SK-N-SH (cell line): ENCODE results near the gene GPR15LG. TPM values are rescaled to one million over a fixed set of nuclear protein-coding genes. Genes with fewer than 3 reads are reported as not detected.

ENCODE experiments used
- CTCF ChIA-PET: fragments of 300-600, 350-600 bp; formaldehyde crosslinking; extraction: SDS; loops from one replicate; lab custom pipeline; 2021; lab: Yijun Ruan, JAX
- POLR2A ChIA-PET: fragments of 350-600 bp; sonication (Branson Sonifier 250); formaldehyde crosslinking; extraction: SDS; loops from one replicate; lab custom pipeline; 2020; ENCODE audit warnings: antibody characterized with exemption, inconsistent platforms; lab: Yijun Ruan, JAX
- DNase-seq: peaks from one replicate; pipeline ENCODE4 v3.0.0; 2012
- H2AFZ ChIP-seq: fragments of 200-600 bp; sonication (generic); 2 replicates; pipeline ENCODE4 v1.8.1; 2016; ENCODE audit warnings: antibody characterized with exemption, mild to moderate bottlenecking, low read depth
- H3F3A ChIP-seq: fragments of 200-600 bp; sonication (generic); replicated peaks from 2 replicates; pipeline ENCODE3; 2016; ENCODE audit warnings: antibody characterized with exemption, mild to moderate bottlenecking; ENCODE audit not compliant: insufficient read depth
- H3K27ac ChIP-seq, 2 experiments: fragments of 200-500 bp in 1 of 2; fragments of 200-600 bp in 1 of 2; sonication (Bioruptor generic) in 1 of 2; sonication (generic), shearing (Covaris generic) in 1 of 2; 2 replicates each; pipeline versions ENCODE4 v1.5.1 to v1.6.1; 2014 to 2016; ENCODE audit warnings: low read depth in 2 of 2, inconsistent platforms in 1 of 2, low read length in 1 of 2, mild to moderate bottlenecking in 1 of 2, mixed read lengths in 1 of 2
- H3K27me3 ChIP-seq: fragments of 200-600 bp; sonication (generic), shearing (Covaris generic); 2 replicates; pipeline ENCODE4 v1.6.1; 2016; ENCODE audit warnings: mixed run types; ENCODE audit not compliant: insufficient read depth
- H3K36me3 ChIP-seq, 2 experiments: fragments of 200-500 bp in 1 of 2; fragments of 200-600 bp in 1 of 2; sonication (Bioruptor generic) in 1 of 2; sonication (generic) in 1 of 2; replicated peaks in 1 of 2; 2 replicates each; pipeline versions ENCODE3 to v1.5.1; 2014 to 2016; ENCODE audit warnings: low read length in 1 of 2, mild to moderate bottlenecking in 1 of 2; ENCODE audit not compliant: insufficient read depth in 2 of 2, control insufficient read depth in 1 of 2
- H3K4me1 ChIP-seq, 2 experiments: fragments of 200-500 bp in 1 of 2; fragments of 200-600 bp in 1 of 2; sonication (Bioruptor generic) in 1 of 2; sonication (generic), shearing (Covaris generic) in 1 of 2; 2 replicates each; pipeline versions ENCODE4 v1.5.1 to v1.6.1; 2014 to 2016; ENCODE audit warnings: low read depth in 1 of 2, low read length in 1 of 2, mixed run types in 1 of 2; ENCODE audit not compliant: insufficient read depth in 2 of 2, control insufficient read depth in 1 of 2
- H3K4me2 ChIP-seq: fragments of 200-600 bp; sonication (generic), shearing (Covaris generic); 2 replicates; pipeline ENCODE4 v1.6.1; 2017; ENCODE audit warnings: mixed run types
- H3K4me3 ChIP-seq, 2 experiments: fragments of 200-500 bp in 1 of 2; fragments of 200-600 bp in 1 of 2; sonication (Bioruptor generic) in 1 of 2; sonication (generic), shearing (Covaris generic) in 1 of 2; 2 replicates each; pipeline versions ENCODE4 v1.5.1 to v1.8.1; 2014 to 2016; ENCODE audit warnings: low read depth in 2 of 2, inconsistent platforms in 1 of 2, low read length in 1 of 2, mild to moderate bottlenecking in 1 of 2, mixed read lengths in 1 of 2, moderate library complexity in 1 of 2
- H3K79me2 ChIP-seq: fragments of 200-600 bp; sonication (generic); 2 replicates; pipeline ENCODE4 v1.8.1; 2017; ENCODE audit warnings: mild to moderate bottlenecking; ENCODE audit not compliant: insufficient read depth
- H3K9ac ChIP-seq: fragments of 200-600 bp; sonication (generic); 2 replicates; pipeline ENCODE4 v1.6.1; 2017; ENCODE audit warnings: mixed run types
- H3K9me2 ChIP-seq: fragments of 200-600 bp; sonication (generic); 2 replicates; pipeline ENCODE4 v1.6.1; 2017; ENCODE audit warnings: mixed run types
- H3K9me3 ChIP-seq: fragments of 200-600 bp; sonication (generic); 2 replicates; pipeline ENCODE4 v1.6.1; 2017; ENCODE audit warnings: mixed run types, mild to moderate bottlenecking, moderate library complexity
- H4K20me1 ChIP-seq: fragments of 200-600 bp; sonication (generic); 2 replicates; pipeline ENCODE4 v1.6.1; 2017; ENCODE audit warnings: mild to moderate bottlenecking, mixed run types; ENCODE audit not compliant: insufficient read depth
- CHD2 ChIP-seq: fragments of 150-350 bp; IDR thresholded peaks from 2 replicates; pipeline ENCODE4 v1.6.1; 2018; ENCODE audit warnings: low read length; ENCODE audit not compliant: partially characterized antibody
- GABPA ChIP-seq: IDR thresholded peaks from 2 replicates; pipeline ENCODE4 v1.4.0; 2012; ENCODE audit warnings: low read depth, mild to moderate bottlenecking
- NFIC ChIP-seq: IDR thresholded peaks from 2 replicates; pipeline ENCODE4 v1.4.0; 2012; ENCODE audit warnings: borderline replicate concordance
- RAD21 ChIP-seq: IDR thresholded peaks from 2 replicates; pipeline ENCODE4 v1.6.1; 2012; ENCODE audit warnings: mild to moderate bottlenecking, low read length
- RFX5 ChIP-seq: IDR thresholded peaks from 2 replicates; pipeline ENCODE4 v1.6.1; 2012; ENCODE audit warnings: mild to moderate bottlenecking, improper control_type of control experiment, low read length
- TEAD4 ChIP-seq: IDR thresholded peaks from 2 replicates; pipeline ENCODE4 v1.4.0; 2012; ENCODE audit warnings: mild to moderate bottlenecking, borderline replicate concordance; ENCODE audit not compliant: insufficient read depth
- YY1 ChIP-seq: IDR thresholded peaks from 2 replicates; pipeline ENCODE4 v1.4.0; 2012; ENCODE audit warnings: low read depth, mild to moderate bottlenecking
- WGBS: methylation state at CpG from one replicate; pipeline ENCODE4 v1.1.6; 2017; ENCODE audit warnings: low lambda C conversion rate; 5-methylcytosine and 5-hydroxymethylcytosine counted together
- polyA plus RNA-seq, 3 experiments: library from polyadenylated mRNA; depleted of rRNA; stranded (reverse); fragments of >200 nt; gene quantifications; 2 replicates each; pipeline ENCODE4 v1.2.3, GENCODE V29; 2012
- TF ChIP-seq, protein P1 (sequence below): fragments of 200-600 bp; sonication (generic); IDR thresholded peaks from 2 replicates; pipeline ENCODE4 v1.6.1; 2017; ENCODE audit warnings: antibody characterized with exemption, mild to moderate bottlenecking, moderate library complexity
- TF ChIP-seq, protein P2 (sequence below): IDR thresholded peaks from 2 replicates; pipeline ENCODE4 v1.4.0; 2012; ENCODE audit warnings: low read depth
- TF ChIP-seq, protein P3 (sequence below): IDR thresholded peaks from 2 replicates; pipeline ENCODE4 v1.6.1; 2012; ENCODE audit warnings: mild to moderate bottlenecking, low read depth, low read length, moderate library complexity
- TF ChIP-seq, protein P4 (sequence below): IDR thresholded peaks from 2 replicates; pipeline ENCODE4; 2012
- TF ChIP-seq, protein P5 (sequence below): IDR thresholded peaks from 2 replicates; pipeline ENCODE4 v1.4.0; 2012; ENCODE audit warnings: low read depth, borderline replicate concordance

Gene GPR15LG
- polyA plus RNA-seq, 1 of the 3 experiments (the other 2 are of a cell fraction): not detected

DNA sequence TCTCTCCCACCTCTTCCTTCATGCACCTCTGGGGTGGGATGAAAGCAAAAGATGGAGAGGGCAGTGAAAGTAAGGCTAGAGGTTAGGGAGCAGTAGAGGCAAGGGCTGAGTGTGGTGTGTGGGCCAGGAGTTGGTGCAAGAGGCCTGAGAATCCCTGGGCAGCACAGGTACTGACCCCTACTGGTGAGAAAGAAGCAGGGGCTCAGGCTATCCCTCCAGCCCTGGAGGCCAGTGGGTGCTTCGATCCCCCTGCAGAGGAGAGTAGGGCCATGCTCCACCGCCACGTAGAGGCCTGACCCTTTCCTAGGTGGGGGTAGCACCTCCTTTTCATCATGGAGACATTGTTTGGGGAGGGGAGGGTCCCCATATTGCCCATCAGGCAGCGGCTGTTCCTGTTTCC, 30.5 kb downstream of the GPR15LG start:
- no peak overlapping the region for H3K4me3 ChIP-seq
- TF ChIP-seq, protein P1, sequence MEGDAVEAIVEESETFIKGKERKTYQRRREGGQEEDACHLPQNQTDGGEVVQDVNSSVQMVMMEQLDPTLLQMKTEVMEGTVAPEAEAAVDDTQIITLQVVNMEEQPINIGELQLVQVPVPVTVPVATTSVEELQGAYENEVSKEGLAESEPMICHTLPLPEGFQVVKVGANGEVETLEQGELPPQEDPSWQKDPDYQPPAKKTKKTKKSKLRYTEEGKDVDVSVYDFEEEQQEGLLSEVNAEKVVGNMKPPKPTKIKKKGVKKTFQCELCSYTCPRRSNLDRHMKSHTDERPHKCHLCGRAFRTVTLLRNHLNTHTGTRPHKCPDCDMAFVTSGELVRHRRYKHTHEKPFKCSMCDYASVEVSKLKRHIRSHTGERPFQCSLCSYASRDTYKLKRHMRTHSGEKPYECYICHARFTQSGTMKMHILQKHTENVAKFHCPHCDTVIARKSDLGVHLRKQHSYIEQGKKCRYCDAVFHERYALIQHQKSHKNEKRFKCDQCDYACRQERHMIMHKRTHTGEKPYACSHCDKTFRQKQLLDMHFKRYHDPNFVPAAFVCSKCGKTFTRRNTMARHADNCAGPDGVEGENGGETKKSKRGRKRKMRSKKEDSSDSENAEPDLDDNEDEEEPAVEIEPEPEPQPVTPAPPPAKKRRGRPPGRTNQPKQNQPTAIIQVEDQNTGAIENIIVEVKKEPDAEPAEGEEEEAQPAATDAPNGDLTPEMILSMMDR: peak; percentile 36
- TF ChIP-seq, protein P2, sequence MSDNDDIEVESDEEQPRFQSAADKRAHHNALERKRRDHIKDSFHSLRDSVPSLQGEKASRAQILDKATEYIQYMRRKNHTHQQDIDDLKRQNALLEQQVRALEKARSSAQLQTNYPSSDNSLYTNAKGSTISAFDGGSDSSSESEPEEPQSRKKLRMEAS: no peak
- TF ChIP-seq, protein P3, sequence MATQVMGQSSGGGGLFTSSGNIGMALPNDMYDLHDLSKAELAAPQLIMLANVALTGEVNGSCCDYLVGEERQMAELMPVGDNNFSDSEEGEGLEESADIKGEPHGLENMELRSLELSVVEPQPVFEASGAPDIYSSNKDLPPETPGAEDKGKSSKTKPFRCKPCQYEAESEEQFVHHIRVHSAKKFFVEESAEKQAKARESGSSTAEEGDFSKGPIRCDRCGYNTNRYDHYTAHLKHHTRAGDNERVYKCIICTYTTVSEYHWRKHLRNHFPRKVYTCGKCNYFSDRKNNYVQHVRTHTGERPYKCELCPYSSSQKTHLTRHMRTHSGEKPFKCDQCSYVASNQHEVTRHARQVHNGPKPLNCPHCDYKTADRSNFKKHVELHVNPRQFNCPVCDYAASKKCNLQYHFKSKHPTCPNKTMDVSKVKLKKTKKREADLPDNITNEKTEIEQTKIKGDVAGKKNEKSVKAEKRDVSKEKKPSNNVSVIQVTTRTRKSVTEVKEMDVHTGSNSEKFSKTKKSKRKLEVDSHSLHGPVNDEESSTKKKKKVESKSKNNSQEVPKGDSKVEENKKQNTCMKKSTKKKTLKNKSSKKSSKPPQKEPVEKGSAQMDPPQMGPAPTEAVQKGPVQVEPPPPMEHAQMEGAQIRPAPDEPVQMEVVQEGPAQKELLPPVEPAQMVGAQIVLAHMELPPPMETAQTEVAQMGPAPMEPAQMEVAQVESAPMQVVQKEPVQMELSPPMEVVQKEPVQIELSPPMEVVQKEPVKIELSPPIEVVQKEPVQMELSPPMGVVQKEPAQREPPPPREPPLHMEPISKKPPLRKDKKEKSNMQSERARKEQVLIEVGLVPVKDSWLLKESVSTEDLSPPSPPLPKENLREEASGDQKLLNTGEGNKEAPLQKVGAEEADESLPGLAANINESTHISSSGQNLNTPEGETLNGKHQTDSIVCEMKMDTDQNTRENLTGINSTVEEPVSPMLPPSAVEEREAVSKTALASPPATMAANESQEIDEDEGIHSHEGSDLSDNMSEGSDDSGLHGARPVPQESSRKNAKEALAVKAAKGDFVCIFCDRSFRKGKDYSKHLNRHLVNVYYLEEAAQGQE: no peak
- TF ChIP-seq RAD21: peak; percentile 14; the same call in 1 of the 2 replicates
- H3K27ac ChIP-seq: no peak overlapping the region
- no peaks in the 10 kb centered on the region for H3K36me3 ChIP-seq
- H3K27me3 ChIP-seq: no peaks in the 10 kb centered on the region
- H3K9me3 ChIP-seq: no peaks in the 10 kb centered on the region
- no peaks in the 10 kb centered on the region for H3K4me1 ChIP-seq
- no peaks in the 10 kb centered on the region for H4K20me1 ChIP-seq
- H3K9ac ChIP-seq: no peak overlapping the region
- no peaks in the 10 kb centered on the region for H3K9me2 ChIP-seq
- peak; percentile 49 for DNase-seq
- WGBS: no CpG with 5 or more reads among the region's 4 CpGs
- no peak overlapping the region for H3K4me2 ChIP-seq
- POLR2A ChIA-PET: no interaction called here
- CTCF ChIA-PET: interaction anchor here (1.5 to 5.6 kb wide), 3 partner anchors 10 to 63 kb away, joined by 5 to 72 read pairs (median 34); partner anchors contain the start of gene CDHR1
- no peaks in the 10 kb centered on the region for H3F3A ChIP-seq
- H3K79me2 ChIP-seq: no peaks in the 10 kb centered on the region
- no peak overlapping the region for H2AFZ ChIP-seq

DNA sequence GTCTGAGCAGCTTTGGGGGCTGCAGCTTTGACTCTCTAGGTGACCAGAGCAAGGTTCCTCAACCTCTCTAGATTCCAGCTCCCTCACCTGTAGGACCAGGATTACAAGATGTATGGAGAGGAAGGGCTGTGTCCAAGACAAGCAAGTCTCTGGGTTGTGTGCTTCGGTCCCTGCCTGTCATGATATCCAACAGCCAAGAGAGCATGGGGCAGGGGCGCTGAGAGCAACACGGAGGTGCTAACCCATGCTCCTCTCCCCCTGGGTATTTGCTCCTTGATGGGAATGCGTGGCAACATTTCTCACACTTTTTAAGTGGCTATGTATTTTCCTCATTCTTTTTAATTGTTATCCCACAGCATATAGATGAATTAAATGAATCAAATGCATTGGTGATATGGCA, 31.0 kb downstream of the GPR15LG start:
- TF ChIP-seq TEAD4 (no peak), YY1 (no peak), CHD2 (no peak), RFX5 (no peak), GABPA (no peak), NFIC (no peak)
- TF ChIP-seq, protein P3: no peak
- TF ChIP-seq, protein P4, sequence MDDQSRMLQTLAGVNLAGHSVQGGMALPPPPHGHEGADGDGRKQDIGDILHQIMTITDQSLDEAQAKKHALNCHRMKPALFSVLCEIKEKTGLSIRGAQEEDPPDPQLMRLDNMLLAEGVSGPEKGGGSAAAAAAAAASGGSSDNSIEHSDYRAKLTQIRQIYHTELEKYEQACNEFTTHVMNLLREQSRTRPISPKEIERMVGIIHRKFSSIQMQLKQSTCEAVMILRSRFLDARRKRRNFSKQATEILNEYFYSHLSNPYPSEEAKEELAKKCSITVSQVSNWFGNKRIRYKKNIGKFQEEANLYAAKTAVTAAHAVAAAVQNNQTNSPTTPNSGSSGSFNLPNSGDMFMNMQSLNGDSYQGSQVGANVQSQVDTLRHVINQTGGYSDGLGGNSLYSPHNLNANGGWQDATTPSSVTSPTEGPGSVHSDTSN: no peak
- TF ChIP-seq, protein P2: no peak
- TF ChIP-seq, protein P5, sequence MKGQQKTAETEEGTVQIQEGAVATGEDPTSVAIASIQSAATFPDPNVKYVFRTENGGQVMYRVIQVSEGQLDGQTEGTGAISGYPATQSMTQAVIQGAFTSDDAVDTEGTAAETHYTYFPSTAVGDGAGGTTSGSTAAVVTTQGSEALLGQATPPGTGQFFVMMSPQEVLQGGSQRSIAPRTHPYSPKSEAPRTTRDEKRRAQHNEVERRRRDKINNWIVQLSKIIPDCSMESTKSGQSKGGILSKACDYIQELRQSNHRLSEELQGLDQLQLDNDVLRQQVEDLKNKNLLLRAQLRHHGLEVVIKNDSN: no peak
- no peaks in the 10 kb centered on the region for H3K27me3 ChIP-seq
- ChIA-PET POLR2A (no interaction called here), CTCF (interaction anchor here (0.9 to 5.6 kb wide), 15 partner anchors 10 to 333 kb away, joined by 3 to 72 read pairs (median 4); partner anchors contain the start of gene CDHR1)
- H3K4me3 ChIP-seq: no peak overlapping the region
- H3K9ac ChIP-seq: no peak overlapping the region
- 33% methylated on average over 4 of the region's 4 CpGs for WGBS
- no peak overlapping the region for H3K27ac ChIP-seq
- no peaks in the 10 kb centered on the region for H3K79me2 ChIP-seq
- H4K20me1 ChIP-seq: no peaks in the 10 kb centered on the region
- H3K9me3 ChIP-seq: no peaks in the 10 kb centered on the region
- no peak overlapping the region for H3K4me2 ChIP-seq
- H3K36me3 ChIP-seq: no peaks in the 10 kb centered on the region
- DNase-seq: no peak
- no peaks in the 10 kb centered on the region for H3K4me1 ChIP-seq
- no peaks in the 10 kb centered on the region for H3F3A ChIP-seq
- H2AFZ ChIP-seq: no peak overlapping the region
- H3K9me2 ChIP-seq: no peaks in the 10 kb centered on the region
